Measurements from ENCODE around the gene JDP2. TPM values are rescaled to one million over a fixed set of nuclear protein-coding genes. Genes with fewer than 3 reads are reported as not detected.
A peak's percentile ranks its signal among the peaks of the same experiment; 100 is the strongest.

Gene JDP2
- total RNA-seq, 1 donor from 2014 or later, result 58.0 TPM

- DNase-seq, result no peak
- ATAC-seq, result peak; percentile 44
- no peak overlapping the region for H3K4me3 ChIP-seq
- intact Hi-C loops (cut with DNase I), result no loop called here
- peaks cover 42% of the 10 kb centered on the region for H3K4me1 ChIP-seq
- H3K9me3 ChIP-seq, result no peaks in the 10 kb centered on the region
- no peak for TF ChIP-seq CTCF (IDR thresholded peaks at IDR 0.05)
- no peaks in the 10 kb centered on the region for H3K27me3 ChIP-seq
- H3K36me3 ChIP-seq, result peaks cover 73% of the 10 kb centered on the region
- peak overlapping the region; percentile 59 for H3K27ac ChIP-seq
Measured at GRCh38 chr14:75442166-75442565, 14.3 kb downstream of the JDP2 start.

GRCh38 chr14:75442642-75443041 is 14.8 kb downstream of the JDP2 start:
- ATAC-seq, result no peak
- no peak overlapping the region for H3K4me3 ChIP-seq
- intact Hi-C loops (cut with DNase I), result no loop called here
- peaks cover 37% of the 10 kb centered on the region for H3K4me1 ChIP-seq
- DNase-seq, result no peak
- H3K9me3 ChIP-seq, result no peaks in the 10 kb centered on the region
- no peak for TF ChIP-seq CTCF (IDR thresholded peaks at IDR 0.05)
- no peaks in the 10 kb centered on the region for H3K27me3 ChIP-seq
- H3K27ac ChIP-seq, result no peak overlapping the region
- H3K36me3 ChIP-seq, result peaks cover 69% of the 10 kb centered on the region

GRCh38 chr14:75443203-75443969 is 15.6 kb downstream of the JDP2 start:
- H3K4me3 ChIP-seq, result no peak overlapping the region
- DNase-seq (no peak), ATAC-seq (no peak)
- no peak overlapping the region for H3K27ac ChIP-seq
- intact Hi-C loops (cut with DNase I), result no loop called here
- H3K4me1 ChIP-seq, result peaks cover 30% of the 10 kb centered on the region
- no peak for TF ChIP-seq CTCF (IDR thresholded peaks at IDR 0.05)
- no peaks in the 10 kb centered on the region for H3K9me3 ChIP-seq
- peaks cover 62% of the 10 kb centered on the region for H3K36me3 ChIP-seq
- H3K27me3 ChIP-seq, result no peaks in the 10 kb centered on the region

GRCh38 chr14:75445236-75445635 is 17.4 kb downstream of the JDP2 start:
- peaks cover 44% of the 10 kb centered on the region for H3K4me1 ChIP-seq
- no peaks in the 10 kb centered on the region for H3K9me3 ChIP-seq
- no peak for DNase-seq
- no peak overlapping the region for H3K4me3 ChIP-seq
- TF ChIP-seq CTCF (IDR thresholded peaks at IDR 0.05), result no peak
- H3K27ac ChIP-seq, result no peak overlapping the region
- ATAC-seq, result no peak
- peaks cover 44% of the 10 kb centered on the region for H3K36me3 ChIP-seq
- no peaks in the 10 kb centered on the region for H3K27me3 ChIP-seq
- intact Hi-C loops (cut with DNase I), result no loop called here

GRCh38 chr14:75445963-75446362 is 18.1 kb downstream of the JDP2 start:
- ATAC-seq (no peak), DNase-seq (no peak)
- TF ChIP-seq CTCF (IDR thresholded peaks at IDR 0.05), result no peak
- peaks cover 37% of the 10 kb centered on the region for H3K4me1 ChIP-seq
- H3K9me3 ChIP-seq, result no peaks in the 10 kb centered on the region
- no peaks in the 10 kb centered on the region for H3K27me3 ChIP-seq
- H3K27ac ChIP-seq, result no peak overlapping the region
- peaks cover 37% of the 10 kb centered on the region for H3K36me3 ChIP-seq
- intact Hi-C loops (cut with DNase I), result no loop called here
- H3K4me3 ChIP-seq, result no peak overlapping the region

Measured in upper lobe of right lung (tissue), 1 donor.